GM21717 (cell line): ENCODE data around the gene SECISBP2.
A peak's percentile ranks its signal among the peaks of the same experiment; 100 is the strongest.

Experiments used
- ATAC-seq: cut with Tn5 transposase; IDR thresholded peaks from one replicate; pipeline ENCODE4 v1.9.1; 2021; ENCODE audit warnings: mild to moderate bottlenecking, moderate library complexity; ENCODE audit not compliant: unreplicated experiment

Gene SECISBP2

GRCh38 chr9:89398621-89399020 lies 80.3 kb downstream of the SECISBP2 start:
- no peak for ATAC-seq

- ATAC-seq: peak; percentile 76
These were observed 82.3 kb downstream of the SECISBP2 start for GRCh38 chr9:89400403-89401116.

DNA sequence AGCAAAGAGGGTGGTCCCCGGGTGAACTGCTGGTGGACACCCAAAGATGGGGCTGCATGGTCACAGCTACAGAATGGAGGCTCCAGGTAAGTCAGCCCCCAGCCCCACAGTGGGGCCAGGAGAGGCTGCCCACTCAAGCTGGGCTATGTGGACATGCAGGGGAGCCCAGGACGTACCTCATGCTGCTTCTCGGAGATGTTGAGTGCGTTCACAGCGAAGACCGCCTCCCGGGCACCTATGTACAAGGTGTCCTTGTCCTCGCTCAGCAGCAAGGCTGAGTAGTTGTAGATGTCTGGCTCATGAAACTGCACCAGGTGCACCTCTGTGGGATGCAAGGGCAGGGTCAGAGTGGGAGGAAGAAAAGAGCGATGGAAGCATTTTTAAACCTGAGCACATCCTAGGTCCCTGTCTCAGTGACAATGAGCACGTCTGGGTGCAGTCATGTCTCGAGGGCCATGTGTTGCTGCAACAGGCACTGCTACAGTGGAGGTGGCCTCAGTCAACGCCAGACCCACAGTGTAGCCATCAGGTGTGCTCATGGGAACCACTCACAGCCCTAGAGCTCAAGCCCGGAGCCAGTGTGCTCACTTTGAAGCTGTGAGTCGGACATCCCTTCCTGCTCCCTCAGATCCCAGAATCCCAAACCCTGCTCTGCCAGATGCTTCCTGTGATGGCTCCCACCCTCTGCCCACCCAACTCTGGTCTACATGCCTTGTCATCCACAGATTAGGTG lies 84.6 kb downstream of the SECISBP2 start:
- no peak for ATAC-seq

DNA sequence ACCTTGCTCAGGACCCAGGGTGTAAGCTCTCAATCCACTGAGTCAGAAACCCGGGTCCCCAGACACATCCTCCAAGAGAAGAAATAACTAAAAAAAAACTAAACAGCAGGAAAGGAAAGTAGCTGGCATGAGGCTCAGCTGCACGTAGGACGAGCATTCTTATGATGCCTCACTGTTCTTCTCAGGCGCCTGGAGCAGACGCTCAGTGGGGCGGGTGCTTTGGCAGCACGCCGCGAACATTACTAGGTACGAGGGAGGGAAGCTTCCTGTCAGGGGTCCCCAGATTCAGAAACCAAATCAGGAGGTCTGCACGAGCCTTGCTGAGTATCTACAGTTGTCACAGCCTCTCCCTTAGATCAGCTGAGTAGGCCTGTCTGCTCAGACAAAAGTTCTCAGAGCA lies 85.8 kb downstream of the SECISBP2 start:
- no peak for ATAC-seq

GRCh38 chr9:89405826-89406225 lies 87.5 kb downstream of the SECISBP2 start:
- peak; percentile 48 for ATAC-seq

DNA sequence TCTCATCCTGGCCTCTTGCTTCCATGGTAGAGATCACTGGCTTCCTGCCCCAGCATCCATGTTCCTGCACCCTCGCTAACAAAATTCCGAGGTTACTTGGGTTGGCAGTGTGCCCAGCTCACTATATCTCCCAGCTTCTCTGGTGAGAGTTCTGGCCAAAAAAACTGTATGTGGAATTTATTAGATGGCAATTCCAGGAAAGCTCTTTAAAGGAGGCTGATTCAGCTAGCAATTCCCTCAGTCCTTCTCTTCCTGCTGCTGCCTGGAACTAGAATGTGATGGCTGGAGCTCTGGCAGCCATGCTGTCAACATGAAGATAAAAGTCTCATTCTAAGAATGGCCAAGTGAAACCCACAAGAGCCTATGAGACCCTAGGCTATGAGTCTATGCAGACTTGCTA lies 88.8 kb downstream of the SECISBP2 start:
- no peak for ATAC-seq

DNA sequence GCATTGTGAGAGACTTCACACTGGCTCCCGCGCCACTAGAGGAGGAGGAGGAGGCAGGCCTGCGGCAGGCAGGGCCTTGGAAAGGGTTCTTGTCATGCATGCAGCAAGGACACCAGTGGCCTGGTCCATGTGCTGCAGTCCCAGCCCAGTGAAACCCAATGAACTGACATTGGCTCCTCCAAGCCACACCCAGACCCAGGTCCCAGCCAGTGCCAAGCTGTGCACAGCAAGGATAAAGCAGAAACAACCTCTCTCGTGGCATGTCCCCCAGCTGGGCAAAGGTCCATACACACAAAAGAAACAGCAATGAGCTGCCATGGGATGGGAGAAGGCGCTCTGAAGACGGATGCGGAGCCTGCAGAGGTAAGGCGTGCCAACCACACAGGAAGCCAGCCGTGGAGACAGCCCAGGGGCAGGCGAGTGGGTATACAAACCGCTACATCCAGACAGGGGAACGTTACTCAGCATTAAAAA lies 90.4 kb downstream of the SECISBP2 start:
- peak; percentile 33 for ATAC-seq
